Measurements from ENCODE around the gene GNAT1.

GNAT1 gene

GRCh38 chr3:50215529-50215928 lies 24.1 kb downstream of the GNAT1 start:
- Histone ChIP-seq H3K79me2 (ENCODE audit: insufficient read depth, low read length) (no peaks in the 10 kb centered on the region), H3K27me3 (ENCODE audit: low read length) (no peaks in the 10 kb centered on the region), H3K4me2 (ENCODE audit: low read depth, low read length, poor library complexity, severe bottlenecking) (no peak overlapping the region), H3K9me2 (replicated peaks; ENCODE audit: insufficient read depth, low read length) (no peaks in the 10 kb centered on the region), H2AFZ (ENCODE audit: low read depth, low read length, severe bottlenecking) (no peak overlapping the region), H3K9me3 (ENCODE audit: insufficient read depth, low read length) (no peaks in the 10 kb centered on the region), H3K4me3 (ENCODE audit: insufficient read depth, low read length, poor library complexity, severe bottlenecking) (no peak overlapping the region), H3K36me3 (ENCODE audit: low read length) (no peaks in the 10 kb centered on the region), H3F3A (ENCODE audit: insufficient read depth) (no peaks in the 10 kb centered on the region), H4K20me1 (ENCODE audit: low read depth, low read length) (no peaks in the 10 kb centered on the region), H3K27ac (ENCODE audit: low read depth, low read length) (no peak overlapping the region), H3K9ac (ENCODE audit: low read length) (no peak overlapping the region)
- TF ChIP-seq EZH2phosphoT487 (conservative IDR thresholded peaks at IDR 0.05; ENCODE audit: low read length), result no peak
- TF ChIP-seq, protein P1, sequence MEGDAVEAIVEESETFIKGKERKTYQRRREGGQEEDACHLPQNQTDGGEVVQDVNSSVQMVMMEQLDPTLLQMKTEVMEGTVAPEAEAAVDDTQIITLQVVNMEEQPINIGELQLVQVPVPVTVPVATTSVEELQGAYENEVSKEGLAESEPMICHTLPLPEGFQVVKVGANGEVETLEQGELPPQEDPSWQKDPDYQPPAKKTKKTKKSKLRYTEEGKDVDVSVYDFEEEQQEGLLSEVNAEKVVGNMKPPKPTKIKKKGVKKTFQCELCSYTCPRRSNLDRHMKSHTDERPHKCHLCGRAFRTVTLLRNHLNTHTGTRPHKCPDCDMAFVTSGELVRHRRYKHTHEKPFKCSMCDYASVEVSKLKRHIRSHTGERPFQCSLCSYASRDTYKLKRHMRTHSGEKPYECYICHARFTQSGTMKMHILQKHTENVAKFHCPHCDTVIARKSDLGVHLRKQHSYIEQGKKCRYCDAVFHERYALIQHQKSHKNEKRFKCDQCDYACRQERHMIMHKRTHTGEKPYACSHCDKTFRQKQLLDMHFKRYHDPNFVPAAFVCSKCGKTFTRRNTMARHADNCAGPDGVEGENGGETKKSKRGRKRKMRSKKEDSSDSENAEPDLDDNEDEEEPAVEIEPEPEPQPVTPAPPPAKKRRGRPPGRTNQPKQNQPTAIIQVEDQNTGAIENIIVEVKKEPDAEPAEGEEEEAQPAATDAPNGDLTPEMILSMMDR (IDR thresholded peaks at IDR 0.05; ENCODE audit: insufficient read depth, low read length, poor library complexity, severe bottlenecking), result no peak

DNA sequence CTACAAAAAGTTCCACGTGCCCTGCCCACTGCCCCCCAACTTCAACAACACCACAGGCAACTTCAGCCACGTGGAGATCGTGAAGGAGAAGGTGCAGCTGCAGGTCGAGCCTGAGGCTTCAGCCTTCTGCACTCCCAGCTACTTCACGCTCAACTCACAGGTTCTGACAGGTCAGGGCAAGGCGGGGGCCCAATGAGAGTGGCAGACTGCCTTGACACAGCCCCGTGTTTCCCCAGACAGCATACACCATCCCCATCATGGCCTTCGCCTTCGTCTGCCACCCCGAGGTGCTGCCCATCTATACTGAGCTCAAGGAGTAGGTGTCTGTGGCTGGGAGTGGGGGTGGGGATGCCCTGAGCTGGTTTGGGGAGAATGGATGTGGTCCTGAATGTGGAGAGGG lies 26.3 kb downstream of the GNAT1 start:
- H3K4me2 ChIP-seq (ENCODE audit: low read depth, low read length, poor library complexity, severe bottlenecking), result no peak overlapping the region
- no peaks in the 10 kb centered on the region for H3K9me3 ChIP-seq (ENCODE audit: insufficient read depth, low read length)
- H4K20me1 ChIP-seq (ENCODE audit: low read depth, low read length), result no peaks in the 10 kb centered on the region
- no peaks in the 10 kb centered on the region for H3K36me3 ChIP-seq (ENCODE audit: low read length)
- H3K9me2 ChIP-seq (replicated peaks; ENCODE audit: insufficient read depth, low read length), result no peaks in the 10 kb centered on the region
- no peak overlapping the region for H3K9ac ChIP-seq (ENCODE audit: low read length)
- TF ChIP-seq, protein P1 (IDR thresholded peaks at IDR 0.05; ENCODE audit: insufficient read depth, low read length, poor library complexity, severe bottlenecking), result no peak
- no peak for TF ChIP-seq EZH2phosphoT487 (conservative IDR thresholded peaks at IDR 0.05; ENCODE audit: low read length)
- H3K27ac ChIP-seq (ENCODE audit: low read depth, low read length), result no peak overlapping the region
- H3F3A ChIP-seq (ENCODE audit: insufficient read depth), result no peaks in the 10 kb centered on the region
- no peak overlapping the region for H3K4me3 ChIP-seq (ENCODE audit: insufficient read depth, low read length, poor library complexity, severe bottlenecking)
- no peaks in the 10 kb centered on the region for H3K27me3 ChIP-seq (ENCODE audit: low read length)
- H3K79me2 ChIP-seq (ENCODE audit: insufficient read depth, low read length), result no peaks in the 10 kb centered on the region
- no peak overlapping the region for H2AFZ ChIP-seq (ENCODE audit: low read depth, low read length, severe bottlenecking)

DNA sequence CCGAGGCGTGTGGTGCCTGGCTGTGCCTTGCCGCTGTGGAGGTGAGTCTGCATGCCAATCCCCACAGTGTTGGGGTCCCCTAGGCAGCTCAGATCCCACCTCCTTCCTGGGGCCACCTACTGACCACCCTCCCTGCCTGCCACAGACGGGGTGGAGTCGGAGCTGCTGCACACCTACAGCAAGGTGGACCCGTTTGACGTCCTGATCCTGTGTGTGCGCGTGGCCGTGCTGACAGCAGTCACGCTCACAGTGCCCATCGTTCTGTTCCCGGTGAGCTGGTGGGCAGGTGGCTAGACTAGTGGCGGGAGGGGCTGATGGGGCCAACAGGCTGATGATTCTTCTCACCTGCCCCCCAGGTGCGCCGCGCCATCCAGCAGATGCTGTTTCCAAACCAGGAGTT lies 27.0 kb downstream of the GNAT1 start:
- H3F3A ChIP-seq (ENCODE audit: insufficient read depth), result no peaks in the 10 kb centered on the region
- no peaks in the 10 kb centered on the region for H3K9me3 ChIP-seq (ENCODE audit: insufficient read depth, low read length)
- H3K9me2 ChIP-seq (replicated peaks; ENCODE audit: insufficient read depth, low read length), result no peaks in the 10 kb centered on the region
- H2AFZ ChIP-seq (ENCODE audit: low read depth, low read length, severe bottlenecking), result no peak overlapping the region
- no peaks in the 10 kb centered on the region for H3K36me3 ChIP-seq (ENCODE audit: low read length)
- no peak overlapping the region for H3K9ac ChIP-seq (ENCODE audit: low read length)
- TF ChIP-seq EZH2phosphoT487 (conservative IDR thresholded peaks at IDR 0.05; ENCODE audit: low read length), result no peak
- TF ChIP-seq, protein P1 (IDR thresholded peaks at IDR 0.05; ENCODE audit: insufficient read depth, low read length, poor library complexity, severe bottlenecking), result no peak
- H3K79me2 ChIP-seq (ENCODE audit: insufficient read depth, low read length), result no peaks in the 10 kb centered on the region
- H3K27ac ChIP-seq (ENCODE audit: low read depth, low read length), result no peak overlapping the region
- H3K4me3 ChIP-seq (ENCODE audit: insufficient read depth, low read length, poor library complexity, severe bottlenecking), result no peak overlapping the region
- no peaks in the 10 kb centered on the region for H4K20me1 ChIP-seq (ENCODE audit: low read depth, low read length)
- no peaks in the 10 kb centered on the region for H3K27me3 ChIP-seq (ENCODE audit: low read length)
- H3K4me2 ChIP-seq (ENCODE audit: low read depth, low read length, poor library complexity, severe bottlenecking), result no peak overlapping the region

Data from SU-DHL-6 (cell line).